CD8-positive, alpha-beta memory T cell (primary cell): Measurements from ENCODE around the gene GMDS. TPM values are rescaled to one million over a fixed set of nuclear protein-coding genes. Genes with fewer than 3 reads are reported as not detected.
"Not testable (repeated sequence)": the region's sequence is repeated elsewhere in the genome, so short reads cannot be mapped to it uniquely, and the experiment has no call there.

Experiments
- CTCF ChIA-PET: fragments of 350-600 bp; sonication (Branson Sonifier 250); formaldehyde crosslinking; loops from one replicate; lab custom pipeline; 2021; ENCODE audit warnings: antibody characterized with exemption; lab: Charles Lee
- POLR2A ChIA-PET: fragments of 350-600 bp; sonication (Branson Sonifier 250); formaldehyde crosslinking; loops from one replicate; lab custom pipeline; 2021; ENCODE audit warnings: antibody characterized with exemption; lab: Charles Lee
- DNase-seq, 5 donors: peaks; one replicate each; pipeline versions ENCODE4 v3.0.0 to v3.0.0-alpha.2; 2020 to 2022; ENCODE audit warnings: mixed read lengths in 1 of 5
- H3K27ac ChIP-seq: one replicate; pipeline ENCODE4 v1.7.0; 2013; ENCODE audit warnings: low read depth, mild to moderate bottlenecking, low read length, moderate library complexity
- H3K27me3 ChIP-seq: 2 replicates; pipeline ENCODE4 v1.7.0; 2013; ENCODE audit warnings: low read length, mild to moderate bottlenecking; ENCODE audit not compliant: insufficient read depth, poor library complexity, severe bottlenecking
- H3K36me3 ChIP-seq: 2 replicates; pipeline ENCODE4 v1.7.0; 2013; ENCODE audit warnings: mild to moderate bottlenecking, low read length, moderate library complexity; ENCODE audit not compliant: insufficient read depth
- H3K4me1 ChIP-seq: 2 replicates; pipeline ENCODE4 v1.7.0; 2013; ENCODE audit warnings: mild to moderate bottlenecking, low read length, moderate library complexity; ENCODE audit not compliant: insufficient read depth
- H3K4me3 ChIP-seq: 2 replicates; pipeline ENCODE4 v1.7.0; 2013; ENCODE audit warnings: mild to moderate bottlenecking, low read length
- H3K9me3 ChIP-seq: 2 replicates; pipeline ENCODE4 v1.7.0; 2013; ENCODE audit warnings: mild to moderate bottlenecking, low read length
- H3K27ac Mint-ChIP-seq, 8 donors: one replicate each; pipeline ENCODE4 v1.8.0; 2020 to 2021; ENCODE audit warnings: mixed read lengths in 8 of 8, mild to moderate bottlenecking in 6 of 8, inconsistent platforms in 3 of 8, moderate library complexity in 3 of 8
- H3K27me3 Mint-ChIP-seq, 2 donors: one replicate each; pipeline ENCODE4 v1.8.0; 2020 to 2021; ENCODE audit warnings: mixed read lengths in 2 of 2, mild to moderate bottlenecking in 1 of 2, moderate library complexity in 1 of 2
- H3K36me3 Mint-ChIP-seq, 3 donors: one replicate each; pipeline ENCODE4 v1.8.0; 2020 to 2021; ENCODE audit warnings: mixed read lengths in 3 of 3, inconsistent platforms in 1 of 3, mild to moderate bottlenecking in 1 of 3
- H3K4me1 Mint-ChIP-seq, 3 donors: one replicate each; pipeline ENCODE4 v1.8.0; 2020 to 2021; ENCODE audit warnings: mixed read lengths in 3 of 3, inconsistent platforms in 1 of 3, mild to moderate bottlenecking in 1 of 3
- H3K4me3 Mint-ChIP-seq, 7 donors: one replicate each; pipeline ENCODE4 v1.8.0; 2020 to 2021; ENCODE audit warnings: mixed read lengths in 7 of 7, mild to moderate bottlenecking in 6 of 7, moderate library complexity in 4 of 7, inconsistent platforms in 2 of 7
- H3K9me3 Mint-ChIP-seq, 5 donors: one replicate each; pipeline ENCODE4 v1.8.0; 2020 to 2022; ENCODE audit warnings: mixed read lengths in 5 of 5, mild to moderate bottlenecking in 3 of 5, moderate library complexity in 2 of 5, inconsistent platforms in 1 of 5
- polyA plus RNA-seq: library from polyadenylated mRNA; unstranded; fragments of 300-500 nt; fragmentation: Illumina TruSeq; gene quantifications from one replicate; pipeline ENCODE4 v1.2.3, GENCODE V29; 2021
- total RNA-seq, 2 experiments: library from RNA; stranded (reverse); gene quantifications; one replicate each; pipeline ENCODE4 v1.2.3, GENCODE V29; 2021

GMDS gene
- total and polyA plus RNA-seq, 3 experiments from 2014 or later = 16.4 to 33.4 (median 28.6) TPM

DNA sequence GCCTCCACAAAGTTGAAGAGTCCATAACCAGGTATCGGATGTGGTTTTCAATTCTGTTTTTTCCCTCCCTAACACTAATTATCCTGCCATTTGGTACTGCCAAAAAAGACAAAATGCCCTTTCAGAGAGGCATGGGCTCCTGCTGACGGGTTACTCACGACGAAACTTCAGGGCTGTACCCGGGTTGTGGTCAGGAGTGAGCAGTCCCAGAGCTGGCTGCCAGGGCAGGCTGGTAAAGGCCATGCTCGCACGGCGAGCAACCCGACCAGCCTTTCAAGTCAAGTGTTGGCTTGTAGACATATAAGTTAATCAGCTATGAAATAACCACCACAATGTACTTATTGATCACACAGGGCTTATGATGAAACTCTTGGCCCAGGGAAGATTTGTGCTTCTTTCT, 483.2 kb downstream of the GMDS start:
- Histone ChIP-seq H3K9me3 (no peaks in the 10 kb centered on the region), H3K36me3 (no peaks in the 10 kb centered on the region), H3K27ac (no peak overlapping the region), H3K4me1 (no peaks in the 10 kb centered on the region), H3K4me3 (no peak overlapping the region), H3K27me3 (no peaks in the 10 kb centered on the region)
- Mint-ChIP-seq H3K4me1 (no peaks in the 10 kb centered on the region), H3K4me3 (no peak overlapping the region), H3K27me3 (no peaks in the 10 kb centered on the region), H3K9me3 (no peaks in the 10 kb centered on the region), H3K36me3 (peaks cover 2 to 25% (median 11%) of the 10 kb centered on the region in 3 donors), H3K27ac (no peak overlapping the region)
- ChIA-PET POLR2A (no interaction called here), CTCF (no interaction called here)
- DNase-seq = no peak

DNA sequence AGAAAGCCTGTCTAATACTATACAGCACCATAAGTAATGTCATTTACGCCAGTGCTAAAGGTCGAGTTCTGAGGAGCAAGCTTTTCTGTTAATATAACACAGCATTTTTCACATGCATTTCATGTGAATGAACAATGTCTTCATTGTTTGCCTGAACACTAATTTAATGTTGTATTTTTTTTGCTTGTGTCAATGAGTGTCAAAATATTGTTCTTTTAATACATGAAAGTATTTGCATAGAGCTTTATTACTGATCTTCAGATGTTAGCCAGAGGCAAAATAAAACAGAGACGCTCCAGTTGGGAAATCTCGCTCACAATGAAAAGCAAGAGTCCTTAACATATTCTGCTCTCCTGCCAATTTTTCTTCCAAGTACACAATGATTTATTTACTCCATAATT, 483.9 kb downstream of the GMDS start:
- CTCF ChIA-PET = no interaction called here
- no peak for DNase-seq

DNA sequence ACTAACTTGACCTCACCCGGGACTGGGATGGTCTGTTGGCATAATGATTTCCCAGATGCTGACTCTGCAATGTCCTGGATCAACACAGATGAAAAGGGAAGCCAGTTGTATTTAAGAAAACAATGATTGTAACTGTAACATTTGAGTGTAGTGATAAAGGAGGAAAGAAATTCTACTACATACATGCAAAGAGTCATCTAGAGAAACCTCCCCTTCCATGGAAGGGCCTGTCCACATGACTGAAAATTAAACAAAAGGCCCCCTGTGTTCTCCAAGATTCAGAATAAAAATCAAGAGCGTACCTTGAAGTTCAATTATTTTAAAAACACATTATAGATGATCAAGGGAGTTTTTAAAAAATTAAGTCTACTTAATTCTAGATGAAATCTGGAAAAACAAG, 484.5 kb downstream of the GMDS start:
- H3K27ac ChIP-seq = no peak overlapping the region
- H3K4me3 ChIP-seq = no peak overlapping the region
- no peak overlapping the region for H3K4me3 Mint-ChIP-seq
- peaks cover 2 to 29% (median 13%) of the 10 kb centered on the region in 3 donors for H3K36me3 Mint-ChIP-seq
- H3K9me3 ChIP-seq = no peaks in the 10 kb centered on the region
- no peaks in the 10 kb centered on the region for H3K4me1 Mint-ChIP-seq
- H3K27ac Mint-ChIP-seq = no peak overlapping the region
- no peak for DNase-seq
- H3K4me1 ChIP-seq = no peaks in the 10 kb centered on the region
- no peaks in the 10 kb centered on the region for H3K27me3 ChIP-seq
- H3K9me3 Mint-ChIP-seq = no peaks in the 10 kb centered on the region
- ChIA-PET CTCF (no interaction called here), POLR2A (no interaction called here)
- H3K27me3 Mint-ChIP-seq = no peaks in the 10 kb centered on the region
- H3K36me3 ChIP-seq = no peaks in the 10 kb centered on the region

More for the DNA sequence above, 483.9 kb downstream of the GMDS start:
- Histone ChIP-seq H3K4me1 (no peaks in the 10 kb centered on the region), H3K27ac (no peak overlapping the region), H3K27me3 (no peaks in the 10 kb centered on the region), H3K9me3 (no peaks in the 10 kb centered on the region), H3K4me3 (no peak overlapping the region), H3K36me3 (no peaks in the 10 kb centered on the region)
- Mint-ChIP-seq H3K4me3 (no peak overlapping the region), H3K9me3 (no peaks in the 10 kb centered on the region), H3K36me3 (peaks cover 2 to 30% (median 13%) of the 10 kb centered on the region in 3 donors), H3K4me1 (no peaks in the 10 kb centered on the region), H3K27ac (no peak overlapping the region), H3K27me3 (no peaks in the 10 kb centered on the region)
- POLR2A ChIA-PET = no interaction called here

DNA sequence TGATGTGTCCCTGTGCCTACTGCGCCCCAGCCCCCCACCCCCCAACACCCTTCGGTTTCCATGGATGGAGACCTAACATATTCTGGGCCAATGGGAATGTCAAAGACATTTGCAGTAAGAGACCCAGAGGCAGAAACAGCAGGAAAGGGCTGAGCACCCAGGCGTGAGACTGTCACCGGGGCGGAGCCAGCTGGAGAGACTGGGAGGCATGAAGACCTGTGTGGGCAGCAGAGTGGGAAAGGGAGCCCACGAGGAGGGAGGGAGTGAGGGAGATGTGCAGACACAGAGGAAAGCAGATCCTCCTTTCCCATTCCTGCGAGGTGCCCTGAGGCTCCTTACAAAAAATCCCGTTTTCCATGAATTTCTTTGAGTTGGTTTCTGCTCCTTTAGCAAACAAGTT, 485.5 kb downstream of the GMDS start:
- H3K27ac Mint-ChIP-seq = no peak overlapping the region
- H3K9me3 ChIP-seq = no peaks in the 10 kb centered on the region
- no peaks in the 10 kb centered on the region for H3K36me3 ChIP-seq
- DNase-seq = no peak
- H3K4me1 Mint-ChIP-seq = no peaks in the 10 kb centered on the region
- no peaks in the 10 kb centered on the region for H3K27me3 ChIP-seq
- H3K27me3 Mint-ChIP-seq = no peaks in the 10 kb centered on the region
- no peak overlapping the region for H3K27ac ChIP-seq
- peaks cover 0 to 29% (median 11%) of the 10 kb centered on the region in 3 donors for H3K36me3 Mint-ChIP-seq
- no peak overlapping the region for H3K4me3 ChIP-seq
- ChIA-PET CTCF (no interaction called here), POLR2A (no interaction called here)
- H3K4me1 ChIP-seq = no peaks in the 10 kb centered on the region
- H3K4me3 Mint-ChIP-seq = no peak overlapping the region
- H3K9me3 Mint-ChIP-seq = peaks cover 0 to 5% (median 0%) of the 10 kb centered on the region in 5 donors

DNA sequence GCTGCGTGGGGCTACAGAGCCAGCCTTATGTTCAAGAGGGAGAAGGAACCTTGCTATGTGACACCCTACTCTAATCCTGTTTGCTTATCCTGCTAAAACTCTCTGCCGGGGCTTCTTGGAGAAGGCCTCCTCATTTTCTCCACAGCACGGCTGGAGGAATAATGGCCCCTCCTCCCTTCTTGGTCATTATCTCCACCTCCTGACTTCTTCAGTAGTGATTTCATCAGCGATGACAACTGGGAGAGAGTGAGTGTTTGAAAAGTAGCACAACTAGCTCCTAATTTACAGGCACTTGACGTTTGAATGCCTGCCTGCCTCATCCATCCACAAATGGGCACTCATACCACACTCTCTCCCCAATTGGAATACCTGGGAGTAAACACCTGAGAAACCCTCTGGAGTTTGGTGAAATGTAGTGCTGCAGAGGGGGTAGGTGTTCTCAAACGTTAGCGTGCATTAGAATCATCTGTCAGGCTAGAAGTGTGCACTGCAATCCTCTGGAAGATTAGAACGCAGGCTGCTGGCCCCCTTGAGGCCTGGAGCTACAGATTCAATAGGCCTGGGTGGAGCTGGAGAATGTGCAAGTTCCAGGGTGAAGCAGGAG, 487.2 kb downstream of the GMDS start:
- Mint-ChIP-seq H3K4me1 (no peaks in the 10 kb centered on the region), H3K27ac (no peak overlapping the region), H3K4me3 (no peak overlapping the region), H3K36me3 (peaks cover 2 to 36% (median 13%) of the 10 kb centered on the region in 3 donors), H3K9me3 (peaks cover 0 to 13% (median 7%) of the 10 kb centered on the region in 5 donors), H3K27me3 (no peaks in the 10 kb centered on the region)
- no peak for DNase-seq
- CTCF ChIA-PET = no interaction called here
- Histone ChIP-seq H3K27me3 (no peaks in the 10 kb centered on the region), H3K9me3 (no peaks in the 10 kb centered on the region), H3K4me1 (no peaks in the 10 kb centered on the region), H3K27ac (no peak overlapping the region), H3K4me3 (no peak overlapping the region), H3K36me3 (no peaks in the 10 kb centered on the region)
- POLR2A ChIA-PET = no interaction called here

DNA sequence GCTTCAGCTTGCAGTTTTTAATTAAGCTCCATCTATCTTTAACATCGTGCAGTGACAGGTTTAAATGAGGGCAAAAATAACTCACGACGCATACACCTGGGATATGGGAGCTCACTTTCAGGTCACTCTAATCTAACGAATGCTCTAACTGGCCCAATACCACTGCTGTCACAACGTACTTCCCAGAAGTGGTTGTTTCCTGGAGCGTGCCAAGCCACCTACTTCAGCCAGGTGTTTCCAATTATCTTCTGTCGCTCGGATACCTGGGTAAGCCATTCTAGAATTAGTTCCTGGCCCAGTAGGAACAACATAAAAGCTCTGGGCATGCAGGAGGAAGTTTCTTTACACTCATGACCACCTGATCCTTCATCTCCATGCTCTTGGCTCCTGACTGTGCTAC, 488.3 kb downstream of the GMDS start:
- Histone ChIP-seq H3K27me3 (no peaks in the 10 kb centered on the region), H3K36me3 (no peaks in the 10 kb centered on the region), H3K9me3 (no peaks in the 10 kb centered on the region), H3K4me1 (no peaks in the 10 kb centered on the region), H3K4me3 (no peak overlapping the region), H3K27ac (no peak overlapping the region)
- Mint-ChIP-seq H3K9me3 (peaks cover 3 to 21% (median 11%) of the 10 kb centered on the region in 5 donors), H3K4me1 (no peaks in the 10 kb centered on the region), H3K27ac (no peak overlapping the region), H3K4me3 (no peak overlapping the region), H3K27me3 (no peaks in the 10 kb centered on the region), H3K36me3 (peaks cover 3 to 46% (median 15%) of the 10 kb centered on the region in 3 donors)
- no peak for DNase-seq
- POLR2A ChIA-PET = no interaction called here
- CTCF ChIA-PET = no interaction called here

DNA sequence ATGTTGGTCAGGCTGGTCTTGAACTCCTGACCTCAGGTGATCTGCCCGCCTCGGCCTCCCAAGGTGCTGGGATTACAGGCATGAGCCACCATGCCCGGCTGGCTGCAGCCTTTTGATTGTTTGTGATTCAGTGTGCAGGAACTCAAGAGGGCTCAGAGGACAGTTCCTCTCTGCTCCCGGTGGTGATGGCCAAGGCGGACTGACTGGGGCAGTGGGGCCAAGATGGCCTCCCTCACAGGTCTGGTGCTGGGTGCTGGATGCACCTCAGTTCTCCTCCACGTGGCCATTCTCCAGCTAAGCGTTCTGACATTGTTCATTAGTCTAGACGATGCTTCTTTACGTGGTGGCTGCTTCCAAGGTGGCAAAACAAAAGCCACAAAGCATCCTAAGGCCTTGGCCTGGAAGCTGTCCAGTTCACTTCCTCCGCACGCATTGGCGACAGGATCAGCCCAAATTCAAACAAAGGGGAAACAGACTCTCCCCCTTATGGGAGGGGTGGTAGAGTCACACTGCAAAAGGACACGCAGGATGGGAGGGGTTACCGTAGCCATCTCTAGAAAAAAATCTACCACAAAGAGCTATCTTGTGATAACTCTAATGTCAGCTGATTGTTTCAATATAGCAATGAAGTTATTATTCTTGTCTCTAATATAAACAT, 488.8 kb downstream of the GMDS start:
- H3K27me3 ChIP-seq = no peaks in the 10 kb centered on the region
- no peak overlapping the region for H3K4me3 ChIP-seq
- Mint-ChIP-seq H3K27me3 (no peaks in the 10 kb centered on the region), H3K4me3 (no peak overlapping the region), H3K27ac (no peak overlapping the region), H3K9me3 (peaks cover 3 to 25% (median 16%) of the 10 kb centered on the region in 5 donors), H3K4me1 (no peaks in the 10 kb centered on the region), H3K36me3 (peaks cover 7 to 52% (median 13%) of the 10 kb centered on the region in 3 donors)
- ChIA-PET CTCF (no interaction called here), POLR2A (no interaction called here)
- no peak overlapping the region for H3K27ac ChIP-seq
- no peak for DNase-seq
- no peaks in the 10 kb centered on the region for H3K4me1 ChIP-seq
- no peaks in the 10 kb centered on the region for H3K36me3 ChIP-seq
- no peaks in the 10 kb centered on the region for H3K9me3 ChIP-seq

DNA sequence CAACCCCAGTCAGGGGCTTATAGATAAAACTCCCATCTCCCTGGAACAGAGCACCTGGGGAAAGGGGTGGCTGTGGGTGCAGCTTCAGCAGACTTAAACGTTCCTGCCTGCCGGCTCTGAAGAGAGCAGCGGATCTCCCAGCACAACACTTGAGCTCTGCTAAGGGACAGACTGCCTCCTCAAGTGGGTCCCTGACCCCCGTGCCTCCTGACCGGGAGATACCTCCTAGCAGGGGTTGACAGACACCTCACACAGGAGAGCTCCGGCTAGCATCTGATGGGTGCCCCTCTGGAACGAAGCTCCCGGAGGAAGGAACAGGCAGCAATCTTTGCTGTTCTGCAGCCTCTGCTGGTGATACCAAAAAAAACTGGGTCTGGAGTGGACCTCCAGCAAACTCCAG, 494.3 kb downstream of the GMDS start:
- peaks cover 3 to 25% (median 16%) of the 10 kb centered on the region in 5 donors for H3K9me3 Mint-ChIP-seq
- H3K27ac Mint-ChIP-seq, CTCF ChIA-PET, DNase-seq, POLR2A ChIA-PET, H3K36me3 ChIP-seq, H3K4me1 ChIP-seq, H3K4me3 ChIP-seq, H3K27me3 ChIP-seq, H3K27ac ChIP-seq, H3K4me3 Mint-ChIP-seq, H3K4me1 Mint-ChIP-seq, H3K27me3 Mint-ChIP-seq, H3K9me3 ChIP-seq: not testable (repeated sequence)
- H3K36me3 Mint-ChIP-seq = peaks cover 7 to 41% (median 8%) of the 10 kb centered on the region in 3 donors
